Measurements from ENCODE around the gene KRT27. TPM values are rescaled to one million over a fixed set of nuclear protein-coding genes. Genes with fewer than 3 reads are reported as not detected.

The KRT27 gene, protein sequence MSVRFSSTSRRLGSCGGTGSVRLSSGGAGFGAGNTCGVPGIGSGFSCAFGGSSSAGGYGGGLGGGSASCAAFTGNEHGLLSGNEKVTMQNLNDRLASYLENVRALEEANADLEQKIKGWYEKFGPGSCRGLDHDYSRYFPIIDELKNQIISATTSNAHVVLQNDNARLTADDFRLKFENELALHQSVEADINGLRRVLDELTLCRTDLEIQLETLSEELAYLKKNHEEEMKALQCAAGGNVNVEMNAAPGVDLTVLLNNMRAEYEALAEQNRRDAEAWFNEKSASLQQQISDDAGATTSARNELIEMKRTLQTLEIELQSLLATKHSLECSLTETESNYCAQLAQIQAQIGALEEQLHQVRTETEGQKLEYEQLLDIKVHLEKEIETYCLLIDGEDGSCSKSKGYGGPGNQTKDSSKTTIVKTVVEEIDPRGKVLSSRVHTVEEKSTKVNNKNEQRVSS
- total RNA-seq, result not detected in 2 replicates

DNA sequence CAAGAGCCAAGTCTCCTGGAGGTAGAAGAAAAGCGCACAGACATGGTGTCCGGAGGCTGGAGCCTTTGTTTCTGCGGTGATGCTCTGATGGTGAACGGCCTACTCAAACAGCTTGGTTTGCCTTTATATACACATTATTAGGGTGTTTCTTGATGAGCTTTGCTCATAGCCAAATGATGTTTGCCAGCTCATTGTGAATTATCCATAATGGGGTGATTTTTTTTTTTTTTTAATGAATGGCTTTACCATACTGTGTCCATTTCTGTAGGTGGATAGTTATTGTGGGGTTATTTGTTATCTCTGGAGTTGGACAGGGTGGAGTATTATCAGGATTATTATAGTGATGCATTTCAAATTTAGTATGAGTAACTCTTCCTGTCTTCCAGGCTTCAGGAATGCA lies at the start of gene KRT27:
TSS of gene KRT27 (minus strand) at position 101 of the 400 bp plus-strand sequence. CDS start at position 44, 57 bp downstream.
- Histone ChIP-seq H3K36me3 (ENCODE audit: control insufficient read depth, insufficient read depth, low read length) (no peaks in the 10 kb centered on the region), H3K4me3 (ENCODE audit: low read depth, low read length) (no peak within 1 kb of the TSS), H3K27me3 (ENCODE audit: control insufficient read depth, insufficient read depth, low read length) (peaks cover 2% of the 10 kb centered on the region)
- DNase-seq (ENCODE audit: low read depth), result no peak
- TF ChIP-seq, protein P1, sequence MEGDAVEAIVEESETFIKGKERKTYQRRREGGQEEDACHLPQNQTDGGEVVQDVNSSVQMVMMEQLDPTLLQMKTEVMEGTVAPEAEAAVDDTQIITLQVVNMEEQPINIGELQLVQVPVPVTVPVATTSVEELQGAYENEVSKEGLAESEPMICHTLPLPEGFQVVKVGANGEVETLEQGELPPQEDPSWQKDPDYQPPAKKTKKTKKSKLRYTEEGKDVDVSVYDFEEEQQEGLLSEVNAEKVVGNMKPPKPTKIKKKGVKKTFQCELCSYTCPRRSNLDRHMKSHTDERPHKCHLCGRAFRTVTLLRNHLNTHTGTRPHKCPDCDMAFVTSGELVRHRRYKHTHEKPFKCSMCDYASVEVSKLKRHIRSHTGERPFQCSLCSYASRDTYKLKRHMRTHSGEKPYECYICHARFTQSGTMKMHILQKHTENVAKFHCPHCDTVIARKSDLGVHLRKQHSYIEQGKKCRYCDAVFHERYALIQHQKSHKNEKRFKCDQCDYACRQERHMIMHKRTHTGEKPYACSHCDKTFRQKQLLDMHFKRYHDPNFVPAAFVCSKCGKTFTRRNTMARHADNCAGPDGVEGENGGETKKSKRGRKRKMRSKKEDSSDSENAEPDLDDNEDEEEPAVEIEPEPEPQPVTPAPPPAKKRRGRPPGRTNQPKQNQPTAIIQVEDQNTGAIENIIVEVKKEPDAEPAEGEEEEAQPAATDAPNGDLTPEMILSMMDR (IDR thresholded peaks at IDR 0.05; ENCODE audit: insufficient read depth, low read length, severe bottlenecking), result no peak
- FAIRE-seq, result no peak

DNA sequence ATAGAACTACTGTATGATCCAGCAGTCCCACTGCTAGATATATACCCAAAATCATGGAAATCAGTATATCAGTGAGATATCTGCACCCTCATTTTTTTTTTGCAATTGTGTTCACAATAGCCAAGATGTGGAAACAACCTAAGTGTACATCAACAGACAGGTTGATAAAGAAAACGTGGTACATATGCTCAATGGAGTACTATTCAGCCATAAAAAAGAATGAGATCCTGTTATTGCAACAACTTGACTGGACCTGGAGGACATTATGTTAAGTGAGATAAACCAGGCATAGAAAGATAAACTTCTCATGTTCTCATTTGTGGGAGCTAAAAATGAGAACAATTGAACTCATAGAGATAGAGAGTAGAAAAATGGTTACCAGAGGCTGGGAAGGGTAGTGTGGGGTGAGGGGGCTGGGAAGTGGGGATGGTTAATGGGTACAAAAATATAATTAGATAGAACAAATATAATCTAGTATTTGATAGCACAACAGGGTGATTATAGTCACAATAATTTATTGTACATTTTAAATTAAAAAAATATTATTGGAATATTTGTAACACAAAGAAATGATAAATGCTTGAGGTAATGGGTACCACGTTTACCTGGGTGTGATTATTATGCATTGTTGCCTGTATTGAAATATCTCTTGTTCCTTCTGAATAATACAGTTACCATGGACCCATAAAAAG lies 47.9 kb upstream of the KRT27 start:
- TF ChIP-seq, protein P1 (IDR thresholded peaks at IDR 0.05; ENCODE audit: insufficient read depth, low read length, severe bottlenecking), result no peak
- DNase-seq (ENCODE audit: low read depth) (no peak), FAIRE-seq (no peak)
- no peaks in the 10 kb centered on the region for H3K36me3 ChIP-seq (ENCODE audit: control insufficient read depth, insufficient read depth, low read length)
- no peak overlapping the region for H3K4me3 ChIP-seq (ENCODE audit: low read depth, low read length)
- no peaks in the 10 kb centered on the region for H3K27me3 ChIP-seq (ENCODE audit: control insufficient read depth, insufficient read depth, low read length)

- TF ChIP-seq, protein P1 (IDR thresholded peaks at IDR 0.05; ENCODE audit: insufficient read depth, low read length, severe bottlenecking), result no peak
- DNase-seq (ENCODE audit: low read depth) (no peak), FAIRE-seq (no peak)
- H3K27me3 ChIP-seq (ENCODE audit: control insufficient read depth, insufficient read depth, low read length), result no peaks in the 10 kb centered on the region
- H3K36me3 ChIP-seq (ENCODE audit: control insufficient read depth, insufficient read depth, low read length), result no peaks in the 10 kb centered on the region
- H3K4me3 ChIP-seq (ENCODE audit: low read depth, low read length), result no peak overlapping the region
Measured at GRCh38 chr17:40828454-40829044, 46.2 kb upstream of the KRT27 start.

- Histone ChIP-seq H3K36me3 (ENCODE audit: control insufficient read depth, insufficient read depth, low read length) (no peaks in the 10 kb centered on the region), H3K27me3 (ENCODE audit: control insufficient read depth, insufficient read depth, low read length) (no peaks in the 10 kb centered on the region), H3K4me3 (ENCODE audit: low read depth, low read length) (no peak overlapping the region)
- FAIRE-seq (no peak), DNase-seq (ENCODE audit: low read depth) (no peak)
- TF ChIP-seq, protein P1 (IDR thresholded peaks at IDR 0.05; ENCODE audit: insufficient read depth, low read length, severe bottlenecking), result no peak
Measured at GRCh38 chr17:40827746-40828453, 45.5 kb upstream of the KRT27 start.

- Histone ChIP-seq H3K36me3 (ENCODE audit: control insufficient read depth, insufficient read depth, low read length) (no peaks in the 10 kb centered on the region), H3K4me3 (ENCODE audit: low read depth, low read length) (no peak overlapping the region), H3K27me3 (ENCODE audit: control insufficient read depth, insufficient read depth, low read length) (no peaks in the 10 kb centered on the region)
- DNase-seq (ENCODE audit: low read depth), result no peak
- TF ChIP-seq, protein P1 (IDR thresholded peaks at IDR 0.05; ENCODE audit: insufficient read depth, low read length, severe bottlenecking), result no peak
- no peak for FAIRE-seq
Measured at GRCh38 chr17:40825599-40825998, 43.2 kb upstream of the KRT27 start.
